Natural killer cell treated with Interleukin-12 subunit alpha and Interleukin-12 subunit beta and Interleukin-15 and Interleukin-18, amount 100 ng/mL, for 72 hours (primary cell): ENCODE measurements around the gene ASMT. TPM values are rescaled to one million over a fixed set of nuclear protein-coding genes. Genes with fewer than 3 reads are reported as not detected.
A peak's percentile ranks its signal among the peaks of the same experiment; 100 is the strongest.
"Not testable (repeated sequence)": the region's sequence is repeated elsewhere in the genome, so short reads cannot be mapped to it uniquely, and the experiment has no call there.

ENCODE experiments used
- ATAC-seq, 2 donors: fragments of 150-1000 bp; cut with Tn5 transposase in 1 of 2; sonication (Bioruptor Pico), chemical (Tn5 transposase) in 1 of 2; 2 replicates each; pipeline ENCODE4 v1.10.0; 2021
- DNase-seq: peaks from one replicate; pipeline ENCODE4 v3.0.0; 2022; ENCODE audit warnings: low spot score
- H3K27ac Mint-ChIP-seq, 2 donors: 1 replicate in 1 of 2; 2 replicates in 1 of 2; pipeline ENCODE4 v1.8.0; 2022; ENCODE audit warnings: mixed read lengths in 2 of 2, mild to moderate bottlenecking in 1 of 2, moderate library complexity in 1 of 2
- H3K27me3 Mint-ChIP-seq, 2 donors: 1 replicate in 1 of 2; 2 replicates in 1 of 2; pipeline ENCODE4 v1.8.0; 2022; ENCODE audit warnings: mixed read lengths in 2 of 2
- H3K36me3 Mint-ChIP-seq: one replicate; pipeline ENCODE4 v1.8.0; 2022; ENCODE audit warnings: mixed read lengths
- H3K4me1 Mint-ChIP-seq, 2 donors: 1 replicate in 1 of 2; 2 replicates in 1 of 2; pipeline ENCODE4 v1.8.0; 2022; ENCODE audit warnings: low read depth in 2 of 2, mixed read lengths in 2 of 2, mild to moderate bottlenecking in 1 of 2
- H3K4me3 Mint-ChIP-seq: one replicate; pipeline ENCODE4 v1.8.0; 2022; ENCODE audit warnings: mixed read lengths
- H3K9me3 Mint-ChIP-seq: 2 replicates; pipeline ENCODE4 v1.8.0; 2022; ENCODE audit warnings: mixed read lengths
- total RNA-seq, 2 donors: library from RNA; stranded (reverse); gene quantifications; one replicate each; pipeline ENCODE4 v1.2.3, GENCODE V29; 2022

Gene ASMT
- total RNA-seq, 2 donors from 2014 or later: 1.7 to 1.8 TPM

- Mint-ChIP-seq H3K27ac (no peak overlapping the region), H3K27me3 (no peaks in the 10 kb centered on the region), H3K4me3 (no peak overlapping the region), H3K4me1 (peaks cover 6 to 10% of the 10 kb centered on the region in 2 donors), H3K36me3 (peaks cover 17% of the 10 kb centered on the region), H3K9me3 (no peaks in the 10 kb centered on the region)
- ATAC-seq (no peak), DNase-seq (no peak)
These were observed 13.7 kb upstream of the ASMT start for GRCh38 chrX:1601051-1601767.

GRCh38 chrX:1601768-1602085, 13.1 kb upstream of the ASMT start:
- H3K4me1 Mint-ChIP-seq: peaks cover 6 to 10% of the 10 kb centered on the region in 2 donors
- ATAC-seq (no peak), DNase-seq (no peak)
- no peaks in the 10 kb centered on the region for H3K9me3 Mint-ChIP-seq
- H3K36me3 Mint-ChIP-seq: peaks cover 17% of the 10 kb centered on the region
- H3K4me3 Mint-ChIP-seq: no peak overlapping the region
- no peak overlapping the region for H3K27ac Mint-ChIP-seq
- no peaks in the 10 kb centered on the region for H3K27me3 Mint-ChIP-seq

GRCh38 chrX:1602299-1602698, 12.6 kb upstream of the ASMT start:
- Mint-ChIP-seq H3K9me3 (no peaks in the 10 kb centered on the region), H3K27me3 (no peaks in the 10 kb centered on the region), H3K4me1 (peaks cover 6 to 10% of the 10 kb centered on the region in 2 donors), H3K36me3 (peaks cover 17% of the 10 kb centered on the region), H3K27ac (no peak overlapping the region), H3K4me3 (no peak overlapping the region)
- DNase-seq (no peak), ATAC-seq (no peak)

- Mint-ChIP-seq H3K9me3 (no peaks in the 10 kb centered on the region), H3K27me3 (no peaks in the 10 kb centered on the region), H3K4me1 (peaks cover 3 to 6% of the 10 kb centered on the region in 2 donors), H3K27ac (no peak overlapping the region), H3K36me3 (peaks cover 11% of the 10 kb centered on the region), H3K4me3 (no peak overlapping the region)
- ATAC-seq: no peak
- no peak for DNase-seq
These were observed 8.4 kb upstream of the ASMT start for GRCh38 chrX:1606496-1606895.

GRCh38 chrX:1609311-1609710, 5.5 kb upstream of the ASMT start:
- Mint-ChIP-seq H3K27ac (no peak overlapping the region), H3K36me3 (peaks cover 5% of the 10 kb centered on the region), H3K4me3 (no peak overlapping the region), H3K9me3 (no peaks in the 10 kb centered on the region), H3K27me3 (no peaks in the 10 kb centered on the region), H3K4me1 (peaks cover under 1 to 3% of the 10 kb centered on the region in 2 donors)
- ATAC-seq: peak; percentile 37 to 42
- DNase-seq: no peak

GRCh38 chrX:1609762-1610161, 5.1 kb upstream of the ASMT start:
- Mint-ChIP-seq H3K4me3 (no peak overlapping the region), H3K27me3 (no peaks in the 10 kb centered on the region), H3K4me1 (peaks cover 0 to 3% of the 10 kb centered on the region in 2 donors), H3K36me3 (peaks cover under 1% of the 10 kb centered on the region), H3K27ac (no peak overlapping the region), H3K9me3 (no peaks in the 10 kb centered on the region)
- DNase-seq (no peak), ATAC-seq (peak in 1 of 2 donors; percentile 43)

- Mint-ChIP-seq H3K4me1 (peaks cover 0 to 3% of the 10 kb centered on the region in 2 donors), H3K4me3 (no peak overlapping the region), H3K27ac (no peak overlapping the region), H3K27me3 (no peaks in the 10 kb centered on the region), H3K9me3 (no peaks in the 10 kb centered on the region), H3K36me3 (no peaks in the 10 kb centered on the region)
- no peak for DNase-seq
- ATAC-seq: peak in 1 of 2 donors; percentile 25
These were observed 4.7 kb upstream of the ASMT start for GRCh38 chrX:1610166-1610565.

- H3K27ac Mint-ChIP-seq: no peak overlapping the region
- H3K9me3 Mint-ChIP-seq: no peaks in the 10 kb centered on the region
- no peak overlapping the region for H3K4me3 Mint-ChIP-seq
- H3K36me3 Mint-ChIP-seq: no peaks in the 10 kb centered on the region
- no peaks in the 10 kb centered on the region for H3K27me3 Mint-ChIP-seq
- DNase-seq: no peak
- H3K4me1 Mint-ChIP-seq: no peaks in the 10 kb centered on the region
- peak in 1 of 2 donors; percentile 15 for ATAC-seq
These were observed 4.1 kb upstream of the ASMT start for GRCh38 chrX:1610736-1611135.

- ATAC-seq (no peak), DNase-seq (no peak)
- H3K4me1 Mint-ChIP-seq: no peaks in the 10 kb centered on the region
- no peak overlapping the region for H3K27ac Mint-ChIP-seq
- H3K9me3 Mint-ChIP-seq: no peaks in the 10 kb centered on the region
- no peak overlapping the region for H3K4me3 Mint-ChIP-seq
- no peaks in the 10 kb centered on the region for H3K36me3 Mint-ChIP-seq
- no peaks in the 10 kb centered on the region for H3K27me3 Mint-ChIP-seq
These were observed 2.1 kb upstream of the ASMT start for GRCh38 chrX:1612641-1613286.

- Mint-ChIP-seq H3K4me3 (no peak overlapping the region), H3K36me3 (no peaks in the 10 kb centered on the region), H3K27me3 (no peaks in the 10 kb centered on the region), H3K4me1 (peaks cover 0 to 4% of the 10 kb centered on the region in 2 donors), H3K9me3 (no peaks in the 10 kb centered on the region), H3K27ac (no peak overlapping the region)
- DNase-seq (no peak), ATAC-seq (no peak)
These were observed 3.8 kb downstream of the ASMT start for GRCh38 chrX:1618689-1619088.

GRCh38 chrX:1623691-1624090, 8.8 kb downstream of the ASMT start:
- Mint-ChIP-seq H3K27ac (no peak overlapping the region), H3K4me3 (no peak overlapping the region), H3K27me3 (no peaks in the 10 kb centered on the region), H3K9me3 (no peaks in the 10 kb centered on the region), H3K36me3 (no peaks in the 10 kb centered on the region), H3K4me1 (peaks cover 0 to 4% of the 10 kb centered on the region in 2 donors)
- ATAC-seq: no peak
- no peak for DNase-seq

GRCh38 chrX:1624158-1624860, 9.4 kb downstream of the ASMT start:
- not testable (repeated sequence) for H3K9me3 Mint-ChIP-seq, H3K27me3 Mint-ChIP-seq, H3K4me1 Mint-ChIP-seq, ATAC-seq, H3K4me3 Mint-ChIP-seq, H3K27ac Mint-ChIP-seq, DNase-seq, H3K36me3 Mint-ChIP-seq

GRCh38 chrX:1624861-1625215, 10.0 kb downstream of the ASMT start:
- DNase-seq, H3K4me1 Mint-ChIP-seq, H3K4me3 Mint-ChIP-seq, ATAC-seq, H3K27ac Mint-ChIP-seq, H3K36me3 Mint-ChIP-seq, H3K27me3 Mint-ChIP-seq, H3K9me3 Mint-ChIP-seq: not testable (repeated sequence)

GRCh38 chrX:1629244-1629643, 14.4 kb downstream of the ASMT start:
- DNase-seq: no peak
- no peak overlapping the region for H3K27ac Mint-ChIP-seq
- ATAC-seq: no peak
- H3K9me3 Mint-ChIP-seq: no peaks in the 10 kb centered on the region
- no peak overlapping the region for H3K4me3 Mint-ChIP-seq
- H3K4me1 Mint-ChIP-seq: peaks cover 0 to 4% of the 10 kb centered on the region in 2 donors
- H3K27me3 Mint-ChIP-seq: no peaks in the 10 kb centered on the region
- no peaks in the 10 kb centered on the region for H3K36me3 Mint-ChIP-seq
